ENCODE data around the gene MACROD2. TPM values are rescaled to one million over a fixed set of nuclear protein-coding genes. Genes with fewer than 3 reads are reported as not detected.

MACROD2 gene
- total and polyA plus RNA-seq, 2 donors (not counting 1 experiment from before 2014, with no cell fraction given): 5.3 to 6.7 TPM

- H3K4me1 Mint-ChIP-seq: peaks cover 6% of the 10 kb centered on the region
- H3K27ac Mint-ChIP-seq: no peak overlapping the region
- H3K4me3 Mint-ChIP-seq: no peak overlapping the region
- no peak overlapping the region for H3K4me3 ChIP-seq (ENCODE audit: control extremely low read depth in 1 of 5, extremely low read depth in 1 of 5, insufficient read depth in 1 of 5, low read depth in 2 of 5, low read length in 4 of 5)
- no peaks in the 10 kb centered on the region for H4K20me1 ChIP-seq (ENCODE audit: control insufficient read depth, insufficient read depth, low read length, poor library complexity, severe bottlenecking)
- H3K79me2 ChIP-seq (ENCODE audit: control insufficient read depth, insufficient read depth, low read length): no peaks in the 10 kb centered on the region
- H3K4me2 ChIP-seq (replicated peaks; ENCODE audit: low read depth, low read length, poor library complexity, severe bottlenecking): no peak overlapping the region
- no peaks in the 10 kb centered on the region for H3K9me3 ChIP-seq (ENCODE audit: control extremely low read depth in 1 of 3, control insufficient read depth in 2 of 3, insufficient read depth in 1 of 3, low read length in 2 of 3)
- ATAC-seq (ENCODE audit: low read depth) (no peak), DNase-seq (peak; percentile 4)
- H3K9ac ChIP-seq (ENCODE audit: low read length): no peak overlapping the region
- H3K27me3 Mint-ChIP-seq: peaks cover 24% of the 10 kb centered on the region
- POLR2A ChIA-PET: no interaction called here
- CTCF ChIA-PET: interaction anchor here (0.7 kb wide), 1 partner anchor 1322 kb away, joined by 3 read pairs; no protein-coding TSS in a partner anchor
- intact Hi-C loops (cut with micrococcal nuclease): no loop called here
- H3K9me3 Mint-ChIP-seq (ENCODE audit: insufficient read depth): no peaks in the 10 kb centered on the region
- H3K36me3 ChIP-seq (replicated peaks in 1 of 2; ENCODE audit: control extremely low read depth in 1 of 2, control insufficient read depth in 1 of 2, extremely low read depth in 1 of 2, insufficient read depth in 2 of 2, low read length in 1 of 2): no peaks in the 10 kb centered on the region
- no peak overlapping the region for H2AFZ ChIP-seq (ENCODE audit: insufficient read depth, low read depth, low read length, poor library complexity, severe bottlenecking)
- H3K27me3 ChIP-seq (replicated peaks in 1 of 4; ENCODE audit: control extremely low read depth in 1 of 4, control insufficient read depth in 3 of 4, insufficient read depth in 4 of 4, low read length in 3 of 4): no peaks in the 10 kb centered on the region
- no peak for TF ChIP-seq CTCF (IDR thresholded peaks at IDR 0.05)
- no peak for TF ChIP-seq EZH2 (IDR thresholded peaks at IDR 0.05; ENCODE audit: borderline replicate concordance, insufficient read depth, low read depth, low read length, poor library complexity, severe bottlenecking)
- H3K27ac ChIP-seq (ENCODE audit: low read length in 2 of 2): no peak overlapping the region
- WGBS (ENCODE audit: insufficient coverage): 20% methylated on average over 1 of the region's 3 CpGs
- H3K4me1 ChIP-seq (ENCODE audit: control insufficient read depth in 2 of 2, insufficient read depth in 2 of 2, low read length in 2 of 2): peaks cover 0 to 4% of the 10 kb centered on the region in 2 donors
These were observed 339.1 kb downstream of the MACROD2 start for GRCh38 chr20:14334306-14334930.

- Histone ChIP-seq H3K4me1 (ENCODE audit: control insufficient read depth in 2 of 2, insufficient read depth in 2 of 2, low read length in 2 of 2) (peaks cover 0 to 4% of the 10 kb centered on the region in 2 donors), H4K20me1 (ENCODE audit: control insufficient read depth, insufficient read depth, low read length, poor library complexity, severe bottlenecking) (no peaks in the 10 kb centered on the region), H3K36me3 (replicated peaks in 1 of 2; ENCODE audit: control extremely low read depth in 1 of 2, control insufficient read depth in 1 of 2, extremely low read depth in 1 of 2, insufficient read depth in 2 of 2, low read length in 1 of 2) (no peaks in the 10 kb centered on the region), H3K9me3 (ENCODE audit: control extremely low read depth in 1 of 3, control insufficient read depth in 2 of 3, insufficient read depth in 1 of 3, low read length in 2 of 3) (no peaks in the 10 kb centered on the region), H3K9ac (ENCODE audit: low read length) (no peak overlapping the region), H3K4me3 (ENCODE audit: control extremely low read depth in 1 of 5, extremely low read depth in 1 of 5, insufficient read depth in 1 of 5, low read depth in 2 of 5, low read length in 4 of 5) (no peak overlapping the region), H3K27me3 (replicated peaks in 1 of 4; ENCODE audit: control extremely low read depth in 1 of 4, control insufficient read depth in 3 of 4, insufficient read depth in 4 of 4, low read length in 3 of 4) (no peaks in the 10 kb centered on the region), H3K4me2 (replicated peaks; ENCODE audit: low read depth, low read length, poor library complexity, severe bottlenecking) (no peak overlapping the region), H3K79me2 (ENCODE audit: control insufficient read depth, insufficient read depth, low read length) (no peaks in the 10 kb centered on the region), H2AFZ (ENCODE audit: insufficient read depth, low read depth, low read length, poor library complexity, severe bottlenecking) (no peak overlapping the region), H3K27ac (ENCODE audit: low read length in 2 of 2) (no peak overlapping the region)
- intact Hi-C loops (cut with micrococcal nuclease): no loop called here
- H3K9me3 Mint-ChIP-seq (ENCODE audit: insufficient read depth): no peaks in the 10 kb centered on the region
- no peak for DNase-seq
- no peak for TF ChIP-seq EZH2 (IDR thresholded peaks at IDR 0.05; ENCODE audit: borderline replicate concordance, insufficient read depth, low read depth, low read length, poor library complexity, severe bottlenecking)
- no peak for TF ChIP-seq CTCF (IDR thresholded peaks at IDR 0.05)
- no peak for ATAC-seq (ENCODE audit: low read depth)
- CTCF ChIA-PET: no interaction called here
- H3K27me3 Mint-ChIP-seq: peaks cover 24% of the 10 kb centered on the region
- POLR2A ChIA-PET: no interaction called here
- H3K27ac Mint-ChIP-seq: no peak overlapping the region
- H3K4me1 Mint-ChIP-seq: peaks cover 6% of the 10 kb centered on the region
- H3K4me3 Mint-ChIP-seq: no peak overlapping the region
These were observed 339.7 kb downstream of the MACROD2 start for GRCh38 chr20:14335052-14335451.
